HepG2 (cell line): ENCODE measurements around the gene RNF208. TPM values are rescaled to one million over a fixed set of nuclear protein-coding genes. Genes with fewer than 3 reads are reported as not detected.

Experiments used
- ADNP ChIP-seq: sonication (generic); formaldehyde crosslinking; IDR thresholded peaks from 2 replicates; pipeline ENCODE4 v1.4.0; 2020; ENCODE audit warnings: missing genetic modification reagents
- ARHGAP35 ChIP-seq: sonication (generic); formaldehyde crosslinking; IDR thresholded peaks from 2 replicates; pipeline ENCODE4 v1.9.0; 2022; ENCODE audit warnings: mild to moderate bottlenecking, inconsistent platforms, moderate library complexity, missing genetic modification reagents, borderline replicate concordance
- HCFC1 ChIP-seq: fragments of 150-350 bp; IDR thresholded peaks from 2 replicates; pipeline ENCODE4 v1.6.1; 2014; ENCODE audit warnings: low read depth, low read length
- KAT2B ChIP-seq: fragments of 150-350 bp; IDR thresholded peaks from 2 replicates; pipeline ENCODE4 v1.6.1; 2014; ENCODE audit warnings: low read depth, low read length, borderline replicate concordance
- KAT7 ChIP-seq: IDR thresholded peaks from 2 replicates; pipeline ENCODE4 v1.6.1; 2018; ENCODE audit warnings: borderline replicate concordance, missing compliant biosample characterization
- KDM4B ChIP-seq: sonication (generic); formaldehyde crosslinking; IDR thresholded peaks from 2 replicates; pipeline ENCODE4 v1.4.0; 2020; ENCODE audit warnings: missing genetic modification reagents
- MTF1 ChIP-seq: sonication (generic); formaldehyde crosslinking; IDR thresholded peaks from 2 replicates; pipeline ENCODE4 v1.5.0; 2020; ENCODE audit warnings: missing genetic modification reagents
- NR2C2 ChIP-seq: sonication (generic); formaldehyde crosslinking; IDR thresholded peaks from 2 replicates; pipeline ENCODE4 v1.4.0; 2020; ENCODE audit warnings: missing genetic modification reagents, mild to moderate bottlenecking, moderate library complexity, borderline replicate concordance
- PAF1 ChIP-seq: IDR thresholded peaks from 2 replicates; pipeline ENCODE4 v1.6.1; 2016; ENCODE audit warnings: missing genetic modification reagents, missing compliant biosample characterization
- RBM39 ChIP-seq: fragments of 200-400 bp; formaldehyde crosslinking; IDR thresholded peaks from one replicate; pipeline ENCODE4 v1.6.1; 2018; ENCODE audit warnings: antibody characterized with exemption, mild to moderate bottlenecking, low read depth, low read length; ENCODE audit not compliant: poor library complexity, severe bottlenecking
- RFX1 ChIP-seq: fragments of 450-650 bp; IDR thresholded peaks from 2 replicates; pipeline ENCODE4 v1.6.1; 2017
- RXRA ChIP-seq: sonication (generic); formaldehyde crosslinking; IDR thresholded peaks from 2 replicates; pipeline ENCODE4 v1.5.1; 2020; ENCODE audit warnings: missing genetic modification reagents
- SMARCC2 ChIP-seq: fragments of 450-650 bp; IDR thresholded peaks from 2 replicates; pipeline ENCODE4 v1.6.1; 2017; ENCODE audit warnings: antibody characterized with exemption, mild to moderate bottlenecking
- SNAPC4 ChIP-seq: sonication (generic); formaldehyde crosslinking; IDR thresholded peaks from 2 replicates; pipeline ENCODE4 v1.4.0; 2020; ENCODE audit warnings: mild to moderate bottlenecking, missing genetic modification reagents
- TBP ChIP-seq: sonication (generic); formaldehyde crosslinking; IDR thresholded peaks from 2 replicates; pipeline ENCODE4 v1.5.0; 2020; ENCODE audit warnings: missing genetic modification reagents
- ZFP82 ChIP-seq: sonication (generic); formaldehyde crosslinking; IDR thresholded peaks from 2 replicates; pipeline ENCODE4 v1.5.1; 2020; ENCODE audit warnings: mild to moderate bottlenecking, missing genetic modification reagents, borderline replicate concordance
- ZNF224 ChIP-seq: sonication (generic); formaldehyde crosslinking; IDR thresholded peaks from 2 replicates; pipeline ENCODE4 v1.5.0; 2020; ENCODE audit warnings: mild to moderate bottlenecking, missing genetic modification reagents
- ZNF275 ChIP-seq: sonication (generic); formaldehyde crosslinking; IDR thresholded peaks from 2 replicates; pipeline ENCODE4 v1.8.0; 2022; ENCODE audit warnings: missing genetic modification reagents, mild to moderate bottlenecking, inconsistent platforms, borderline replicate concordance
- ZNF431 ChIP-seq: sonication (generic); formaldehyde crosslinking; IDR thresholded peaks from 2 replicates; pipeline ENCODE4 v1.9.0; 2022; ENCODE audit warnings: missing genetic modification reagents, low read depth, mild to moderate bottlenecking, borderline replicate concordance
- ZNF616 ChIP-seq: sonication (generic); formaldehyde crosslinking; IDR thresholded peaks from 2 replicates; pipeline ENCODE4 v1.5.0; 2020; ENCODE audit warnings: low read depth, mild to moderate bottlenecking, missing genetic modification reagents
- ZSCAN21 ChIP-seq: sonication (generic); formaldehyde crosslinking; IDR thresholded peaks from 2 replicates; pipeline ENCODE4 v1.8.0; 2022; ENCODE audit warnings: mild to moderate bottlenecking, missing genetic modification reagents, moderate library complexity, borderline replicate concordance
- ZZZ3 ChIP-seq: sonication (generic); formaldehyde crosslinking; IDR thresholded peaks from 2 replicates; pipeline ENCODE4 v1.4.0; 2020; ENCODE audit warnings: missing genetic modification reagents, mild to moderate bottlenecking, borderline replicate concordance
- polyA plus RNA-seq, 8 experiments: library from polyadenylated mRNA; depleted of rRNA in 3 of 8; stranded (reverse) in 7 of 8; unstranded in 1 of 8; fragments of >200 nt; fragmentation: Illumina TruSeq in 4 of 8; extraction: Trizol in 4 of 8; gene quantifications; 2 replicates each; pipeline versions ENCODE4 v1.2.1 to v1.2.3, GENCODE V29; 2011 to 2016; ENCODE audit warnings: low read depth in 4 of 8, missing spikeins in 1 of 8, mixed read lengths in 1 of 8; ENCODE audit not compliant: insufficient read depth in 1 of 8
- total RNA-seq, 5 experiments: library from RNA; depleted of rRNA; stranded (reverse); fragments of >200 nt; fragmentation: Illumina TruSeq; extraction: Trizol; gene quantifications; 2 replicates each; pipeline ENCODE4 v1.2.3, GENCODE V29; 2016; ENCODE audit warnings: low read depth in 1 of 5
- TF ChIP-seq, protein P1 (sequence below): sonication (generic); formaldehyde crosslinking; conservative IDR thresholded peaks from 2 replicates; pipeline ENCODE4 v1.4.0; 2020; ENCODE audit warnings: missing genetic modification reagents
- TF ChIP-seq, protein P2 (sequence below): sonication (generic); formaldehyde crosslinking; IDR thresholded peaks from 2 replicates; pipeline ENCODE4 v1.4.0; 2020; ENCODE audit warnings: mild to moderate bottlenecking, missing genetic modification reagents

The RNF208 gene
- total and polyA plus RNA-seq, 2 of the 13 experiments (the other 11 are each of a cell fraction or from before 2014, with no cell fraction given), result 1.6 to 2.1 TPM

- TF ChIP-seq, protein P1, sequence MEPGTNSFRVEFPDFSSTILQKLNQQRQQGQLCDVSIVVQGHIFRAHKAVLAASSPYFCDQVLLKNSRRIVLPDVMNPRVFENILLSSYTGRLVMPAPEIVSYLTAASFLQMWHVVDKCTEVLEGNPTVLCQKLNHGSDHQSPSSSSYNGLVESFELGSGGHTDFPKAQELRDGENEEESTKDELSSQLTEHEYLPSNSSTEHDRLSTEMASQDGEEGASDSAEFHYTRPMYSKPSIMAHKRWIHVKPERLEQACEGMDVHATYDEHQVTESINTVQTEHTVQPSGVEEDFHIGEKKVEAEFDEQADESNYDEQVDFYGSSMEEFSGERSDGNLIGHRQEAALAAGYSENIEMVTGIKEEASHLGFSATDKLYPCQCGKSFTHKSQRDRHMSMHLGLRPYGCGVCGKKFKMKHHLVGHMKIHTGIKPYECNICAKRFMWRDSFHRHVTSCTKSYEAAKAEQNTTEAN (CRISPR knock-in tag), result peak; percentile 71
- TF ChIP-seq SMARCC2, result no peak
- TF ChIP-seq ZNF616 (CRISPR knock-in tag), result peak; percentile 93
- TF ChIP-seq SNAPC4, result no peak
- TF ChIP-seq, protein P2, sequence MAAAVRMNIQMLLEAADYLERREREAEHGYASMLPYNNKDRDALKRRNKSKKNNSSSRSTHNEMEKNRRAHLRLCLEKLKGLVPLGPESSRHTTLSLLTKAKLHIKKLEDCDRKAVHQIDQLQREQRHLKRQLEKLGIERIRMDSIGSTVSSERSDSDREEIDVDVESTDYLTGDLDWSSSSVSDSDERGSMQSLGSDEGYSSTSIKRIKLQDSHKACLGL (CRISPR knock-in tag), result peak; percentile 92
- no peak for TF ChIP-seq RFX1
- TF ChIP-seq ZZZ3, result peak; percentile 63
- TF ChIP-seq HCFC1, result no peak
- TF ChIP-seq ADNP (CRISPR knock-in tag), result no peak
- no peak for TF ChIP-seq RBM39
- peak; percentile 80; the same call in 1 of the 2 replicates for TF ChIP-seq ZNF275 (CRISPR knock-in tag)
- no peak for TF ChIP-seq TBP (CRISPR knock-in tag)
- no peak for TF ChIP-seq MTF1 (CRISPR knock-in tag)
- TF ChIP-seq RXRA, result peak; percentile 63; the same call in 1 of the 2 replicates
- TF ChIP-seq KAT7, result peak; percentile 78; the same call in 1 of the 2 replicates
- TF ChIP-seq ARHGAP35, result peak; percentile 97
- no peak for TF ChIP-seq ZNF224 (CRISPR knock-in tag)
- no peak for TF ChIP-seq KAT2B
- peak; percentile 69; the same call in 1 of the 2 replicates for TF ChIP-seq ZNF431 (CRISPR knock-in tag)
- TF ChIP-seq NR2C2, result peak; percentile 70; the same call in 1 of the 2 replicates
- TF ChIP-seq ZSCAN21 (CRISPR knock-in tag), result peak; percentile 85; the same call in 1 of the 2 replicates
- TF ChIP-seq PAF1 (CRISPR knock-in tag), result no peak
- TF ChIP-seq KDM4B, result peak; percentile 79; the same call in 1 of the 2 replicates
- TF ChIP-seq ZFP82 (CRISPR knock-in tag), result 0 out of 2 replicates have a peak, but pooled peaks have one; percentile 35
Measured at GRCh38 chr9:137240318-137240840, 18.3 kb upstream of the RNF208 start (continued).
